ENCODE results near the gene RSRC1.
"Not testable (repeated sequence)": the region's sequence is repeated elsewhere in the genome, so short reads cannot be mapped to it uniquely, and the experiment has no call there.

Gene RSRC1

GRCh38 chr3:158408518-158408897, 298.6 kb downstream of the RSRC1 start:
- DNase-seq = not testable (repeated sequence)

- no peak for DNase-seq
Measured at GRCh38 chr3:158418035-158418434, 308.1 kb downstream of the RSRC1 start.

- no peak for DNase-seq
Measured at GRCh38 chr3:158419820-158420653, 310.1 kb downstream of the RSRC1 start.

- DNase-seq = no peak
Measured at GRCh38 chr3:158420654-158421396, 310.9 kb downstream of the RSRC1 start.

GRCh38 chr3:158430448-158430847, 320.6 kb downstream of the RSRC1 start:
- DNase-seq = no peak

- DNase-seq = no peak
Measured at GRCh38 chr3:158430968-158431367, 321.1 kb downstream of the RSRC1 start.

GRCh38 chr3:158431829-158432228, 321.9 kb downstream of the RSRC1 start:
- DNase-seq = no peak

- peak in 1 of 2 experiments; percentile 46 for DNase-seq
Measured at GRCh38 chr3:158434412-158435038, 324.6 kb downstream of the RSRC1 start.

GRCh38 chr3:158443632-158444031, 333.7 kb downstream of the RSRC1 start:
- no peak for DNase-seq

- DNase-seq = no peak
Measured at GRCh38 chr3:158447408-158447807, 337.5 kb downstream of the RSRC1 start.

GRCh38 chr3:158451405-158452055, 341.6 kb downstream of the RSRC1 start:
- DNase-seq = no peak

GRCh38 chr3:158452334-158452733, 342.4 kb downstream of the RSRC1 start:
- DNase-seq = no peak

- DNase-seq = no peak
Measured at GRCh38 chr3:158453004-158453403, 343.1 kb downstream of the RSRC1 start.

GRCh38 chr3:158453865-158454264, 344.0 kb downstream of the RSRC1 start:
- no peak for DNase-seq

GRCh38 chr3:158455406-158455805, 345.5 kb downstream of the RSRC1 start:
- DNase-seq = no peak

- no peak for DNase-seq
Measured at GRCh38 chr3:158456114-158456513, 346.2 kb downstream of the RSRC1 start.

- DNase-seq = no peak
Measured at GRCh38 chr3:158458464-158458863, 348.6 kb downstream of the RSRC1 start.

GRCh38 chr3:158460926-158461325, 351.0 kb downstream of the RSRC1 start:
- no peak for DNase-seq

- DNase-seq = no peak
Measured at GRCh38 chr3:158463556-158463955, 353.7 kb downstream of the RSRC1 start.

GRCh38 chr3:158465074-158465473, 355.2 kb downstream of the RSRC1 start:
- no peak for DNase-seq

- no peak for DNase-seq
Measured at GRCh38 chr3:158470944-158471638, 361.2 kb downstream of the RSRC1 start.

- no peak for DNase-seq
Measured at GRCh38 chr3:158471639-158472294, 361.9 kb downstream of the RSRC1 start.

Data from cerebellar nuclear complex (tissue), 1 donor.